ENCODE data around the gene UGT1A9. TPM values are rescaled to one million over a fixed set of nuclear protein-coding genes. Genes with fewer than 3 reads are reported as not detected.

UGT1A9 gene
- total RNA-seq, 1 donor from 2014 or later = not detected

- TF ChIP-seq CTCF (IDR thresholded peaks at IDR 0.05; ENCODE audit: insufficient read depth, low read length, poor library complexity, severe bottlenecking) = no peak
- no peaks in the 10 kb centered on the region for H3K36me3 ChIP-seq (ENCODE audit: control insufficient read depth, insufficient read depth, low read length)
- no peak for DNase-seq (ENCODE audit: low read depth)
- no peaks in the 10 kb centered on the region for H3K27me3 ChIP-seq (ENCODE audit: control insufficient read depth, insufficient read depth, low read length)
- H3K4me3 ChIP-seq (ENCODE audit: low read depth, low read length) = no peak overlapping the region
Measured at GRCh38 chr2:233816771-233817170, 145.1 kb downstream of the UGT1A9 start.

GRCh38 chr2:233817361-233817911 is 145.7 kb downstream of the UGT1A9 start:
- no peaks in the 10 kb centered on the region for H3K36me3 ChIP-seq (ENCODE audit: control insufficient read depth, insufficient read depth, low read length)
- H3K27me3 ChIP-seq (ENCODE audit: control insufficient read depth, insufficient read depth, low read length) = no peaks in the 10 kb centered on the region
- H3K4me3 ChIP-seq (ENCODE audit: low read depth, low read length) = no peak overlapping the region
- no peak for DNase-seq (ENCODE audit: low read depth)
- no peak for TF ChIP-seq CTCF (IDR thresholded peaks at IDR 0.05; ENCODE audit: insufficient read depth, low read length, poor library complexity, severe bottlenecking)

- no peak for TF ChIP-seq CTCF (IDR thresholded peaks at IDR 0.05; ENCODE audit: insufficient read depth, low read length, poor library complexity, severe bottlenecking)
- no peak overlapping the region for H3K4me3 ChIP-seq (ENCODE audit: low read depth, low read length)
- no peak for DNase-seq (ENCODE audit: low read depth)
Measured at GRCh38 chr2:233817995-233818638, 146.4 kb downstream of the UGT1A9 start.

GRCh38 chr2:233818639-233819621 is 147.2 kb downstream of the UGT1A9 start:
- H3K27me3 ChIP-seq (ENCODE audit: control insufficient read depth, insufficient read depth, low read length) = no peaks in the 10 kb centered on the region
- DNase-seq (ENCODE audit: low read depth) = no peak
- no peak for TF ChIP-seq CTCF (IDR thresholded peaks at IDR 0.05; ENCODE audit: insufficient read depth, low read length, poor library complexity, severe bottlenecking)
- no peak overlapping the region for H3K4me3 ChIP-seq (ENCODE audit: low read depth, low read length)
- no peaks in the 10 kb centered on the region for H3K36me3 ChIP-seq (ENCODE audit: control insufficient read depth, insufficient read depth, low read length)

More at GRCh38 chr2:233817995-233818638, 146.4 kb downstream of the UGT1A9 start:
- no peaks in the 10 kb centered on the region for H3K27me3 ChIP-seq (ENCODE audit: control insufficient read depth, insufficient read depth, low read length)
- no peaks in the 10 kb centered on the region for H3K36me3 ChIP-seq (ENCODE audit: control insufficient read depth, insufficient read depth, low read length)

GRCh38 chr2:233819884-233820773 is 148.4 kb downstream of the UGT1A9 start:
- Histone ChIP-seq H3K4me3 (ENCODE audit: low read depth, low read length) (no peak overlapping the region), H3K36me3 (ENCODE audit: control insufficient read depth, insufficient read depth, low read length) (no peaks in the 10 kb centered on the region), H3K27me3 (ENCODE audit: control insufficient read depth, insufficient read depth, low read length) (no peaks in the 10 kb centered on the region)
- no peak for DNase-seq (ENCODE audit: low read depth)
- TF ChIP-seq CTCF (IDR thresholded peaks at IDR 0.05; ENCODE audit: insufficient read depth, low read length, poor library complexity, severe bottlenecking) = no peak

Measured in kidney epithelial cell (primary cell).